Gastrocnemius medialis (tissue), 4 donors: ENCODE results near the gene CMIP.

Experiments
- CTCF ChIP-seq, 5 experiments: fragments of 450-650 bp in 3 of 5; fragments of 200-600 bp in 2 of 5; sonication (generic) in 2 of 5; IDR thresholded peaks in 4 of 5; conservative IDR thresholded peaks in 1 of 5; 1 replicate in 4 of 5; 2 replicates in 1 of 5; pipeline ENCODE4 v1.5.1; 2016 to 2019; ENCODE audit warnings: antibody characterized with exemption in 5 of 5, mild to moderate bottlenecking in 3 of 5, moderate library complexity in 3 of 5
- POLR2A ChIP-seq, 2 donors: fragments of 450-650 bp; IDR thresholded peaks; one replicate each; pipeline ENCODE4 v1.6.1; 2017; ENCODE audit warnings: antibody characterized with exemption in 2 of 2, mild to moderate bottlenecking in 2 of 2, moderate library complexity in 2 of 2

GRCh38 chr16:81588326-81589081 lies 143.9 kb downstream of the CMIP start:
- no peak for TF ChIP-seq CTCF (IDR thresholded peaks at IDR 0.05 in 4 of 5, conservative IDR thresholded peaks at IDR 0.05 in 1 of 5)
- TF ChIP-seq POLR2A (IDR thresholded peaks at IDR 0.05) = no peak
